Keratinocyte (primary cell): Measurements from ENCODE around the gene FOXR1. TPM values are rescaled to one million over a fixed set of nuclear protein-coding genes. Genes with fewer than 3 reads are reported as not detected.
"Not testable (repeated sequence)": the region's sequence is repeated elsewhere in the genome, so short reads cannot be mapped to it uniquely, and the experiment has no call there.

Source experiments
- DNase-seq: peaks from one replicate; pipeline ENCODE4 v3.0.0-alpha.2; 2011; ENCODE audit warnings: low read depth, missing footprints, low spot score
- FAIRE-seq: peaks from 2 replicates; lab custom pipeline; 2011; peaks lifted over from hg19 to GRCh38; lab: Jason Lieb, UNC
- H2AFZ ChIP-seq: 2 replicates; pipeline ENCODE4 v1.6.0; 2012; ENCODE audit warnings: low read length, control low read depth, inconsistent platforms; ENCODE audit not compliant: control insufficient read depth
- H3K27ac ChIP-seq: 2 replicates; pipeline ENCODE4 v1.5.1; 2011; ENCODE audit warnings: low read length; ENCODE audit not compliant: control insufficient read depth, insufficient read depth
- H3K27me3 ChIP-seq: 3 replicates; pipeline ENCODE4 v1.6.0; 2011; ENCODE audit warnings: low read length; ENCODE audit not compliant: control insufficient read depth, insufficient read depth; ENCODE audit errors: extremely low read depth
- H3K36me3 ChIP-seq, 2 experiments: 2 replicates in 1 of 2; 3 replicates in 1 of 2; pipeline ENCODE4 v1.5.1; 2011; ENCODE audit warnings: low read length in 2 of 2, mild to moderate bottlenecking in 1 of 2; ENCODE audit not compliant: control insufficient read depth in 2 of 2, insufficient read depth in 2 of 2; ENCODE audit errors: extremely low read depth in 1 of 2
- H3K4me1 ChIP-seq: 3 replicates; pipeline ENCODE4 v1.5.1; 2011; ENCODE audit warnings: low read length; ENCODE audit not compliant: control insufficient read depth, insufficient read depth; ENCODE audit errors: extremely low read depth
- H3K4me2 ChIP-seq: 3 replicates; pipeline ENCODE4 v1.6.0; 2011; ENCODE audit warnings: low read depth, low read length; ENCODE audit not compliant: control insufficient read depth, insufficient read depth; ENCODE audit errors: extremely low read depth
- H3K4me3 ChIP-seq, 3 experiments: fragments of 200-600 bp in 1 of 3; sonication (generic) in 1 of 3; 2 replicates in 2 of 3; 3 replicates in 1 of 3; pipeline ENCODE4 v1.5.1; 2011 to 2016; ENCODE audit warnings: low read length in 3 of 3, mild to moderate bottlenecking in 3 of 3, control low read depth in 2 of 3, inconsistent platforms in 1 of 3, low read depth in 1 of 3, mixed read lengths in 1 of 3, mixed run types in 1 of 3, moderate library complexity in 1 of 3; ENCODE audit not compliant: control insufficient read depth in 2 of 3, insufficient read depth in 2 of 3; ENCODE audit errors: extremely low read depth in 1 of 3
- H3K79me2 ChIP-seq: 2 replicates; pipeline ENCODE4 v1.6.0; 2012; ENCODE audit warnings: low read length; ENCODE audit not compliant: control insufficient read depth, insufficient read depth
- H3K9ac ChIP-seq: 3 replicates; pipeline ENCODE4 v1.6.0; 2011; ENCODE audit warnings: low read length; ENCODE audit not compliant: control insufficient read depth, insufficient read depth; ENCODE audit errors: extremely low read depth
- H3K9me1 ChIP-seq: 3 replicates; pipeline ENCODE4 v1.6.0; 2011; ENCODE audit warnings: low read length; ENCODE audit not compliant: control insufficient read depth, insufficient read depth; ENCODE audit errors: extremely low read depth
- H3K9me3 ChIP-seq: 2 replicates; pipeline ENCODE4 v1.5.1; 2012; ENCODE audit warnings: low read depth, low read length; ENCODE audit not compliant: control insufficient read depth
- H4K20me1 ChIP-seq: 3 replicates; pipeline ENCODE4 v1.6.0; 2011; ENCODE audit warnings: low read length; ENCODE audit not compliant: control insufficient read depth, insufficient read depth; ENCODE audit errors: extremely low read depth
- EZH2 ChIP-seq: IDR thresholded peaks from one replicate; pipeline ENCODE4 v1.6.1; 2012; ENCODE audit warnings: inconsistent platforms, mild to moderate bottlenecking, low read length, moderate library complexity
- dilution Hi-C: fragments of 300-500 bp; cut with MboI; formaldehyde crosslinking; loops from one replicate; pipeline ENCODE4 v1.7.0; 2020; ENCODE audit warnings: low sequenced_read_pairs; ENCODE audit not compliant: extremely low pct_ligation_motif_present
- polyA plus RNA-seq, 5 experiments: library from polyadenylated mRNA; depleted of rRNA in 3 of 5; stranded (reverse) in 3 of 5; stranded (forward) in 1 of 5; unstranded in 1 of 5; fragments of >200 nt; gene quantifications; 1 replicate in 1 of 5; 2 replicates in 3 of 5; 3 replicates in 1 of 5; pipeline versions ENCODE4 v1.2.1 to v1.2.3, GENCODE V29; 2011 to 2012; ENCODE audit warnings: missing spikeins in 2 of 5, low read depth in 1 of 5, low replicate concordance in 1 of 5
- TF ChIP-seq, protein P1 (sequence below), 3 experiments: IDR thresholded peaks in 1 of 3; conservative IDR thresholded peaks in 1 of 3; optimal IDR thresholded peaks in 1 of 3; 2 replicates in 2 of 3; 3 replicates in 1 of 3; pipeline versions ENCODE3 to v1.5.1; 2011; ENCODE audit warnings: low read length in 3 of 3, mild to moderate bottlenecking in 3 of 3, moderate library complexity in 2 of 3, control low read depth in 1 of 3, inconsistent platforms in 1 of 3; ENCODE audit not compliant: insufficient read depth in 2 of 3; ENCODE audit errors: extremely low read depth in 1 of 3

The FOXR1 gene
- polyA plus RNA-seq, 1 donor (not counting 4 experiments of a cell fraction or from before 2014, with no cell fraction given), result not detected

DNA sequence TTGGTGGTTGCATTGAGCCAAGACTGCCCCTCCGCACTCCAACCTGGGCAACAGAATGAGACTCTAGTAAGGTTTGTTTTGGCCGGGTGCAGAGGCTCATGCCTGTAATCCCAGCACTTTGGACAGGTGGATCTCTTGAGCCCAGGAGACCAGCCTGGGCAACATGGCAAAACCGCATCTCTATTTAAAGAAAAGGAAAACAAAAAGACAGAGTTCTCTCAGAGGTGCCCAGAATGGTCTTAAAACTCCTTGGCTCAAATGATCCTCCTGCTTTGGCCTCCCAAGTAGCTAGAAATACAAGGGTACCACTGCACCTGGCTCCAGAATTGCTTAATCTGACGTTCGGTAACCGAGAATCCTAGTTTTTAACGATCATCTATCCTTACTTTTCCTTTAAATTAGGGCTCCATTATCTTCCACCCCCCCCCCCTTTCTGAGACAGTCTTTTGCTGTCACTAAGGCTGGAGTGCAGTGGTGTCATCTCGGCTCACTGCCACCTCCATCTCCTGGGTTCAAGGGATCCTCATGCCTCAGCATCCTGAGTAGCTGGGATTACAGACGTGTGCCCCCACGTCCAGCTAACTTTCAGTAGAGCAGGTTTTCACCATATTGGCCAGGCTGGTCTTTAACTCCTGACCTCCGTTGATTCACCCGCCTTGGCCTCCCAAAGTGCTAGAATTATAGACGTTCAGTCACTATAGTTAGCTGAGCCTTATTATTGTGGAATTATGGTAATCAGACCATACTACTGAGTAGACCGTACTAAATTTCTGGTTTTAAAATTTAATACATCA lies 44.9 kb downstream of the FOXR1 start:
- H4K20me1 ChIP-seq, result peaks cover 2% of the 10 kb centered on the region
- no peaks in the 10 kb centered on the region for H3K9me1 ChIP-seq
- peaks cover 49% of the 10 kb centered on the region for H3K79me2 ChIP-seq
- FAIRE-seq (no peak), DNase-seq (no peak)
- peak overlapping the region; percentile 98 for H3K9ac ChIP-seq
- peaks cover 19 to 37% of the 10 kb centered on the region in 2 experiments for H3K36me3 ChIP-seq
- no peaks in the 10 kb centered on the region for H3K27me3 ChIP-seq
- peak overlapping the region; percentile 94 for H3K27ac ChIP-seq
- H3K9me3 ChIP-seq, result no peaks in the 10 kb centered on the region
- peak overlapping the region in 2 of 3 experiments; percentile 99 for H3K4me3 ChIP-seq
- no peak overlapping the region for H2AFZ ChIP-seq
- peak overlapping the region; percentile 82 for H3K4me2 ChIP-seq
- TF ChIP-seq, protein P1, sequence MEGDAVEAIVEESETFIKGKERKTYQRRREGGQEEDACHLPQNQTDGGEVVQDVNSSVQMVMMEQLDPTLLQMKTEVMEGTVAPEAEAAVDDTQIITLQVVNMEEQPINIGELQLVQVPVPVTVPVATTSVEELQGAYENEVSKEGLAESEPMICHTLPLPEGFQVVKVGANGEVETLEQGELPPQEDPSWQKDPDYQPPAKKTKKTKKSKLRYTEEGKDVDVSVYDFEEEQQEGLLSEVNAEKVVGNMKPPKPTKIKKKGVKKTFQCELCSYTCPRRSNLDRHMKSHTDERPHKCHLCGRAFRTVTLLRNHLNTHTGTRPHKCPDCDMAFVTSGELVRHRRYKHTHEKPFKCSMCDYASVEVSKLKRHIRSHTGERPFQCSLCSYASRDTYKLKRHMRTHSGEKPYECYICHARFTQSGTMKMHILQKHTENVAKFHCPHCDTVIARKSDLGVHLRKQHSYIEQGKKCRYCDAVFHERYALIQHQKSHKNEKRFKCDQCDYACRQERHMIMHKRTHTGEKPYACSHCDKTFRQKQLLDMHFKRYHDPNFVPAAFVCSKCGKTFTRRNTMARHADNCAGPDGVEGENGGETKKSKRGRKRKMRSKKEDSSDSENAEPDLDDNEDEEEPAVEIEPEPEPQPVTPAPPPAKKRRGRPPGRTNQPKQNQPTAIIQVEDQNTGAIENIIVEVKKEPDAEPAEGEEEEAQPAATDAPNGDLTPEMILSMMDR (optimal IDR thresholded peaks at IDR 0.05 in 1 of 3, IDR thresholded peaks at IDR 0.05 in 1 of 3, conservative IDR thresholded peaks at IDR 0.05 in 1 of 3; ENCODE audit: extremely low read depth in 1 of 3, insufficient read depth in 2 of 3, low read length in 3 of 3), result no peak
- TF ChIP-seq EZH2, result no peak
- H3K4me1 ChIP-seq, result peaks cover 19% of the 10 kb centered on the region
- dilution Hi-C loops, result no loop called here

DNA sequence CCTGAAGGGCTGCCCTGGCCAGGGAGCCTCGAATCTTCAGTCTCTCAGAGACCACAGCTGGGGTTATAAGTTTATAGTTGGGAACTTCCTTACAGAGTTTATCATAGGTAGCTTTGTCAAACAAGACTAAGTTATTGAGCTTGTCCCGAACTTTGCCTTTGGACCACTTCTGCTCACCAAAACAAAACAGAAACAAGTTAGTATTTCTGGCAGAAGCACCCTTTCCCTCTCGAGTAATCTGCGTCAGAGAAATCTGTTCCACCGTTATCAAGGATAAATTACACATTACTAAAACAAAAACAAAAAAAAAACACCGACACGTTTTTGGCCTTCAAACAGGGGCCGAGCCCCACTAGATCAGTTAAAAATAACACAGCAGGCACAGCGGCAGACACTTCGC lies 45.8 kb downstream of the FOXR1 start:
- H3K9me1 ChIP-seq, H4K20me1 ChIP-seq, FAIRE-seq, H3K9me3 ChIP-seq, H2AFZ ChIP-seq, H3K27me3 ChIP-seq, dilution Hi-C loops, DNase-seq: not testable (repeated sequence)
- peak overlapping the region; percentile 83 to 99 (median 99) for H3K4me3 ChIP-seq
- peaks cover 19% of the 10 kb centered on the region for H3K4me1 ChIP-seq
- H3K9ac ChIP-seq, result peak overlapping the region; percentile 98
- peak overlapping the region; percentile 82 for H3K4me2 ChIP-seq
- H3K36me3 ChIP-seq, result peaks cover 18 to 32% of the 10 kb centered on the region in 2 experiments
- H3K79me2 ChIP-seq, result peaks cover 53% of the 10 kb centered on the region
- peak overlapping the region; percentile 94 for H3K27ac ChIP-seq
